K562 (cell line): ENCODE results near the gene NR6A1. TPM values are rescaled to one million over a fixed set of nuclear protein-coding genes. Genes with fewer than 3 reads are reported as not detected.

Experiments
- ATAC-seq: fragments of 200-7000 bp; cut with Tn5 transposase; 3 replicates; pipeline ENCODE4 v1.9.1; 2020; ENCODE audit warnings: moderate library complexity
- BruUV-seq: library from RNA; stranded (reverse); fragments of 400-500 nt; replicated peaks from 2 replicates; lab custom pipeline; 2021; lab: Mats Ljungman, UMichigan
- CTCF ChIA-PET: fragments of 300-600 bp; formaldehyde crosslinking; extraction: SDS; loops from one replicate; lab custom pipeline; 2021; ENCODE audit warnings: low intra/inter-chr PET ratio; lab: Yijun Ruan, JAX
- POLR2A ChIA-PET: fragments of 300-600, 350-650 bp; sonication (Branson Sonifier 250); formaldehyde crosslinking; extraction: SDS; loops from one replicate; lab custom pipeline; 2021; ENCODE audit warnings: antibody characterized with exemption, inconsistent platforms; lab: Yijun Ruan, JAX
- DNase-seq, 4 experiments: peaks; one replicate each; pipeline versions ENCODE4 v3.0.0 to v3.0.0-alpha.2; 2011 to 2018; ENCODE audit warnings: low spot score in 3 of 4, mixed read lengths in 3 of 4; ENCODE audit errors: extremely low read depth in 1 of 4
- FAIRE-seq: peaks from 2 replicates; lab custom pipeline; 2011; peaks lifted over from hg19 to GRCh38; lab: Jason Lieb, UNC
- H2AFZ ChIP-seq: 2 replicates; pipeline ENCODE4 v1.6.0; 2011; ENCODE audit warnings: low read depth, low read length, control low read depth, inconsistent platforms
- H3K27ac ChIP-seq: fragments of 200-600 bp; 3 replicates; pipeline ENCODE4 v1.8.0; 2011; ENCODE audit warnings: low read depth, mild to moderate bottlenecking, control low read depth, inconsistent platforms, low read length, moderate library complexity, mixed read lengths; ENCODE audit errors: extremely low read depth
- H3K27me3 ChIP-seq, 2 experiments: fragments of 300-600 bp in 1 of 2; 2 replicates in 1 of 2; 3 replicates in 1 of 2; pipeline versions ENCODE4 v1.6.0 to v1.8.0; 2011; ENCODE audit warnings: inconsistent platforms in 2 of 2, low read length in 2 of 2, mild to moderate bottlenecking in 1 of 2, mixed read lengths in 1 of 2, moderate library complexity in 1 of 2; ENCODE audit not compliant: control insufficient read depth in 2 of 2, insufficient read depth in 2 of 2
- H3K36me3 ChIP-seq: fragments of 300-600 bp; 3 replicates; pipeline ENCODE4 v1.8.0; 2011; ENCODE audit warnings: mild to moderate bottlenecking, low read length, inconsistent platforms; ENCODE audit not compliant: control insufficient read depth, insufficient read depth
- H3K4me1 ChIP-seq, 2 experiments: fragments of 200-600 bp in 1 of 2; replicated peaks in 1 of 2; 2 replicates in 1 of 2; 3 replicates in 1 of 2; pipeline versions ENCODE4 v1.5.1 to v1.8.0; 2011; ENCODE audit warnings: inconsistent platforms in 2 of 2, low read length in 2 of 2, mild to moderate bottlenecking in 1 of 2, mixed read lengths in 1 of 2, moderate library complexity in 1 of 2; ENCODE audit not compliant: control insufficient read depth in 2 of 2, insufficient read depth in 2 of 2
- H3K4me2 ChIP-seq: 2 replicates; pipeline ENCODE4 v1.6.1; 2011; ENCODE audit warnings: low read length, control low read depth, inconsistent platforms, mixed read lengths; ENCODE audit not compliant: insufficient read depth
- H3K4me3 ChIP-seq: fragments of 200-600 bp; sonication (generic), shearing (Covaris generic); 2 replicates; pipeline ENCODE4 v1.5.1; 2016; ENCODE audit warnings: control low read depth, inconsistent platforms
- H3K79me2 ChIP-seq: fragments of 200-600 bp; 3 replicates; pipeline ENCODE4 v1.8.0; 2011; ENCODE audit warnings: low read length, inconsistent platforms; ENCODE audit not compliant: control insufficient read depth, insufficient read depth
- H3K9ac ChIP-seq, 2 experiments: 2 replicates each; pipeline versions ENCODE4 v1.6.0 to v1.6.1; 2011; ENCODE audit warnings: low read depth in 2 of 2, low read length in 2 of 2, control low read depth in 1 of 2, inconsistent platforms in 1 of 2, mild to moderate bottlenecking in 1 of 2, mixed read lengths in 1 of 2; ENCODE audit not compliant: insufficient read depth in 1 of 2
- H3K9me1 ChIP-seq: one replicate; pipeline ENCODE4 v1.6.0; 2011; ENCODE audit warnings: inconsistent platforms, mild to moderate bottlenecking, low read length, moderate library complexity; ENCODE audit not compliant: control insufficient read depth, insufficient read depth
- H3K9me3 ChIP-seq: replicated peaks from 2 replicates; pipeline ENCODE4 v1.5.1; 2011; ENCODE audit warnings: low read depth, low read length, inconsistent platforms; ENCODE audit not compliant: control insufficient read depth, insufficient read depth
- H4K20me1 ChIP-seq: replicated peaks from 2 replicates; pipeline ENCODE4 v1.6.1; 2011; ENCODE audit warnings: low read length, inconsistent platforms, mixed read lengths; ENCODE audit not compliant: control insufficient read depth, insufficient read depth
- CCNT2 ChIP-seq: IDR thresholded peaks from 2 replicates; pipeline ENCODE4 v1.6.1; 2011; ENCODE audit warnings: borderline replicate concordance, low read depth, mild to moderate bottlenecking, moderate library complexity, mixed read lengths, low read length; ENCODE audit not compliant: insufficient read length; ENCODE audit errors: extremely low read depth
- PRDM10 ChIP-seq: fragments of 450-650 bp; IDR thresholded peaks from 2 replicates; pipeline ENCODE4 v1.6.1; 2018; ENCODE audit not compliant: partially characterized antibody
- WGBS: fragments of 100-300 bp; shearing (Covaris generic); methylation state at CpG from one replicate; pipeline ENCODE4 v1.1.6; 2016; ENCODE audit warnings: low coverage, mixed read lengths; ENCODE audit not compliant: insufficient coverage; ENCODE audit errors: missing lambda C conversion rate; 5-methylcytosine and 5-hydroxymethylcytosine counted together
- in situ Hi-C: fragments of 300-500 bp; cut with MboI; formaldehyde crosslinking; loops from 4 replicates; pipeline ENCODE4 v1.15.0; 2018; ENCODE audit warnings: inconsistent platforms, mixed read lengths
- intact Hi-C: fragments of 100-400 bp; cut with micrococcal nuclease; formaldehyde crosslinking; loops from 2 replicates; pipeline ENCODE4 v1.14.2; 2022
- polyA plus RNA-seq, 8 experiments: library from polyadenylated mRNA; depleted of rRNA in 4 of 8; stranded (reverse) in 5 of 8; unstranded in 3 of 8; fragments of >200 nt; fragmentation: Nextera tagmentation in 2 of 8; fragmentation: Illumina TruSeq in 1 of 8; extraction: Ambion mirVana in 2 of 8; extraction: Trizol in 1 of 8; gene quantifications; 2 replicates each; pipeline versions ENCODE4 v1.2.1 to v1.2.3, GENCODE V29; 2011 to 2014; ENCODE audit warnings: inconsistent platforms in 1 of 8, missing spikeins in 1 of 8
- total RNA-seq, 7 experiments: library from RNA; depleted of rRNA in 6 of 7; stranded (reverse); fragments of >200 nt in 6 of 7; fragmentation: Illumina TruSeq in 2 of 7; extraction: Trizol in 2 of 7; gene quantifications; 2 replicates each; pipeline versions ENCODE4 v1.2.1 to v1.2.3, GENCODE V29; 2011 to 2021; ENCODE audit warnings: low replicate concordance in 1 of 7

NR6A1 gene
- total and polyA plus RNA-seq, 9 of the 15 experiments (the other 6 are each of a cell fraction or from before 2014, with no cell fraction given) = 9.7 to 55.4 (median 28.3) TPM

- ATAC-seq = no peak
- Histone ChIP-seq H3K27me3 (peaks cover 29 to 85% of the 10 kb centered on the region in 2 experiments; a peak in 4 of 5 replicates), H3K9ac (no peak overlapping the region; a peak in 1 of 4 replicates)
- FAIRE-seq = no peak
- peak; percentile 77 for TF ChIP-seq PRDM10
- no peak for TF ChIP-seq CCNT2
- TF ChIP-seq, all 486 proteins: peak for 1
- no TSS peak for BruUV-seq
- Histone ChIP-seq H4K20me1 (peaks cover 27% of the 10 kb centered on the region; the same call in 1 of the 2 replicates), H3K9me3 (no peaks in the 10 kb centered on the region), H3K4me1 (peaks cover 11 to 42% of the 10 kb centered on the region in 2 experiments; a peak in 3 of 5 replicates), H3K79me2 (no peaks in the 10 kb centered on the region), H3K4me3 (no peak overlapping the region), H3K27ac (no peak overlapping the region), H3K9me1 (no peaks in the 10 kb centered on the region), H2AFZ (no peak overlapping the region), H3K4me2 (no peak overlapping the region), H3K36me3 (no peaks in the 10 kb centered on the region)
- ChIA-PET CTCF (no interaction called here), POLR2A (interaction anchor here (0.6 to 1.1 kb wide), 6 partner anchors 13 to 354 kb away, joined by 3 to 4 read pairs (median 3); no protein-coding TSS in a partner anchor)
- intact Hi-C loops (no loop called here), in situ Hi-C loops (no loop called here)
- DNase-seq = no peak
- 16% methylated on average over 15 of the region's 15 CpGs for WGBS
Measured at GRCh38 chr9:124498499-124499146, 272.5 kb downstream of the NR6A1 start.
